GM18508 (cell line): ENCODE results near the gene WDFY2.
"Not testable (repeated sequence)": the region's sequence is repeated elsewhere in the genome, so short reads cannot be mapped to it uniquely, and the experiment has no call there.

Experiments used
- ATAC-seq: cut with Tn5 transposase; IDR thresholded peaks from one replicate; pipeline ENCODE4 v1.9.1; 2021; ENCODE audit warnings: moderate number of reproducible peaks; ENCODE audit not compliant: insufficient read depth, unreplicated experiment

WDFY2 gene, protein sequence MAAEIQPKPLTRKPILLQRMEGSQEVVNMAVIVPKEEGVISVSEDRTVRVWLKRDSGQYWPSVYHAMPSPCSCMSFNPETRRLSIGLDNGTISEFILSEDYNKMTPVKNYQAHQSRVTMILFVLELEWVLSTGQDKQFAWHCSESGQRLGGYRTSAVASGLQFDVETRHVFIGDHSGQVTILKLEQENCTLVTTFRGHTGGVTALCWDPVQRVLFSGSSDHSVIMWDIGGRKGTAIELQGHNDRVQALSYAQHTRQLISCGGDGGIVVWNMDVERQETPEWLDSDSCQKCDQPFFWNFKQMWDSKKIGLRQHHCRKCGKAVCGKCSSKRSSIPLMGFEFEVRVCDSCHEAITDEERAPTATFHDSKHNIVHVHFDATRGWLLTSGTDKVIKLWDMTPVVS

DNA sequence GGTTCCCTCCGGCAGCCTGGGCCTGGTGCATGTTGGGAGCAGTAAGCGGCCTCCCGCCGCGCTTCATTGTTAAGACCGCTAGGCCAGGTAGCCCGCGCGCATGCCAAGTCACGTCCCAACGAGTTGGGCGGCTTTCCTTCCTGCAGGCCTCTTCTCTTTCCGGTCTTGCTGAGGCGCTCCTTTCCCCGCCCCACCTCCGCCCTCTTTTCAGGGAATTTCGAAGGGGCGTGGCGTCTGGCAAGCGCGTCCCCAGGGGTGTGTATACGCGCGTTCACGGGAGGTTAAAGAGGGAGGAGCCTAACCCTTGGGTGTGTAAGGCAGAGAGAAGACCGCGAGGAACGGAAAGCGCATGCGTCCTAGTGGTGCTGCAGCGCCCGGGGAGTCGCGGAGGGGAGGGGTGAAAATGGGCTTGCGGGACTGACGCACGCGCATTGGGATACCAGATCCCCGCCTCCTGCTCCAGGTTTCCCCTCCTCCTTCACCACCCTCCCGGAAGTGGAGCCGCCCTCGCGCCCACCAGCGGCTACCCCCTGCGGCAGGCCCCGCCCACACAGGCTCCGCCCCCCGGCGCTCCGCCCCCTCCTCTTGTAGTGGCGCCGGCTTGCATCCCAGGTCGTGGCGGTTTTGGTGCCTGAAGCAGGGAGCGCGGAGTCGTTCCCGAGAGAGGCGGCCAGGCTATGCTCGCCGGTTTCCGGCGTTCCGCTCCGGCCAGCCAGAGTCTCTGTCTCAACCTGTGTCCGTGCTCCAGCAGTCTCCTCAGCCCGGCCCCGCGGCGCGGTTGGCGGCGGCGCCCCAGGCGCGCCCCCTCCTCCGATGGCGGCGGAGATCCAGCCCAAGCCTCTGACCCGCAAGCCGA lies at the start of gene WDFY2:
WDFY2 (plus strand) TSS at position 588 of the 856 bp plus-strand sequence; CDS start at position 814, 226 bp downstream.
- ATAC-seq: peak; percentile 49

DNA sequence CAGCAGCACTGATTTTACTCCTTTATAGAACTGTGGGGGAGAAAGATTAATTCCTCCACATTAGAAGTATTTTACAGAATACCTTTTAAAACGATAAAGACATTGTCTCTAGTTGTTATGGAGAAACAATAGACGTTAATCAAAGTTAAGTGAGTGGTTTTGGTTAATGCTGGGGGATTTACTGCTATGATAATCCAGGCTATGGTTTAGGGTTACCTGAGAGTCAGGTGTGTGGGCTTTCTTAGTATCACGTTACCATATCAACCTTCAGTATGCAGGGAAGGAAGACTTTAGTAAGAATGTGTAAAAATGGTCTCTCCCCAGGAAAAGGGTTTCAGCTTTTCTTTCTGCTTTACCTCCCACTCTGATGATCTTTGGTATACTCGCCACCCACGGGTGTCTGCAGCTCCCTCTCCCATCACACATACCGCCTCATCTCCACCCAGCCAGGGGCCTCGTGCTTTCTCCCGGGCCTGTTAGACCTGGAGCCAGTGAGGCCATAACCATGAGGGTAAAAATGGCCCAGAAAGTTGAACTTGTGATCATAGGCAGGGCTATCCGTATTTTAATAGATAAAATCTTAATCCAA lies 45.6 kb upstream of the WDFY2 start:
- ATAC-seq: no peak

DNA sequence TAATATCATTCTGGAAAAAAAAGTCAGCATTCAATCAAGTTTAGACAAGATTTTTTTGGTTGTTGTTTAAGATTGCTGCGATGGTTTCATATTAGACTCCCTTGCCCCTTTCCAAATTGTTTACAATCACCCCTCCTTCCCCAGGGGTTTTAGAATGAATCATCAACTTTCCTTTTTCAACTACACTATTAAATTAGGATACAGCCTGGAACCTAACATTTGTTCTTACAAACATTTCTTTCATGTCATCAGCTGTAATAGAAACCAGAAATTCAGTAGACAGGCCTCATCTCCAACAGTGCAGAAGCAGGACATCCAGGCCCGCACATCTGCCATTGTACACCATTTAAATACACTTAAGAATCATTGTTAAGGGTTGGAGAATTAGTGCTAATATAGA lies 44.4 kb upstream of the WDFY2 start:
- no peak for ATAC-seq

DNA sequence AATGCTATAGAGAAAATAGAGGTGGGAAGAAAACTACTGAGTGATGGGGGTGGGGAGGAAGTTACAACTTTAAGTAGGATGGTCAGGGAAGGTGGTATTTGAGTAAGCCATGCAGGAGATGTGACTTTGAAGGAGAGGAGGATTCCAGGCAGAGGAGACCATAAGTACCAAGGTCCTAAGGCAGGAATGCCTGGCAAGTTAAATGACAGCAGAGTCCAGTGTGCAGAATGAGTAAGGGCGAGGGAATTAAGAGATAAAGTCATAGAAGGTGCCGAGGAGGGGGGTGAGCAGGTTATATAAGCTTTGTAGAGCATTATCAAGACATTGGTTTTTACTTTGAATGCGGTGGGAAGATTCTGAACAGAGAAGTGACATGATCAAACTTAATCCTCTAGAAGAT lies 43.2 kb upstream of the WDFY2 start:
- no peak for ATAC-seq

DNA sequence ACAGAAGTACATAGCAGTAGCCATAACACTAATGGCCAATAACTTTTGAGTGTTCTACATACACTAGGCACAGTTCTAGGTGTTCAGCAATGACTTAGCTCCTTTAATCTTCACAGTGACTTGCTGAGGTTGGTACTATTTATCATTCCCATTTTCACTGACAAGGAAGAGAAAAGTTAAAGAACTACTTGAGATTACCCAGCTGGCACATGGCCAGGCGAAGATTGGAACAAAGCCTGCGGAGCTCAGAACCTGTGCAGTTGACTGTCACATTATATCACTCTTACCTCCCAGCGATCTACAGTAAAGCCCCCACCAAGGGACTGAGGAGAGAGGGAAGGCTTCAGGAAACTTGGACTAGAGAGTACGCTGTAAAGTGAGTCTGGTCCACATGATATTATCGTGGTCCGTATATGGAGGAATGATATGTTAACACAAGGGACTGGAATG lies 42.4 kb upstream of the WDFY2 start:
- ATAC-seq: no peak

DNA sequence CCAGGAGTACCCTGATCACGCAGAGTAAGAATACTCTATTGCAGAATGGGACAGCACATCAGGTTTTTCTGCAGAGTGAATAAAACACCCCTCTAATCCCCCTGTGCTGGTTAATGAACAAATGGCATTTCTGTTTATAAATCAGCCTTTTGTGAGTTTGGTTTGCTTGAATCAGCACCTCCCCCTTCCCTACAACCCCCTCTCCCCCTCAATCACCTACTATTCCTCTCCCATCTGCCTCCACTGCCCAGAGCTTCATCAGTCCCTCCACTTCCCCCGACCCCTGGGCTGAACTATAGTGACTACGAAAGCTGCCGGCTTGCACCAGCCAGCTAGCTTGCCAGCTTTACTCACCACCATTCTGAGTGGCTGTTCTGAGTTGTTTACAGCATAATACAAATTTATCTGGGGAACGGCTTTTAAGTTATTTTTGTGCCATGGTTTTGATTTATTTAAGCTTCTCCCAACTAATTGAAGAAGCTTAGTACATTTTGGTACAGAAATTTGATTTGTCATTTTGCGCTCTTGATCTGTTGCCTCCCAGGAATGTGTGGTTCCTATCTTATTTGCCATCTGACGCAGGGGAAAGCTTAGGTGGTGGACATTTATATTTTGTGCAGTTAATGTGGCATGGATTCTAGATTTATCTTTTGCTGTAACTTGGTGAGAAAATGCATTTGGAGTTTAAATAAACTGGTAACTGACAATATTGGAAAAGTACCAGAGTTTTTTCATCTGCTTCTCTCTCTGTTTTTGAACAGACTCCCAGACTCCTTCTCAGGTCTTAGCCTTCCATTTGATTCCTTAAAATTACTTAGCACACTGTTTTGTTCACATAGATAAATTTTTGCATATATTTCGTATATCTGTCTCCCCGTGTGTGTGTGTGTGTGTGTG lies 41.7 kb upstream of the WDFY2 start:
- no peak for ATAC-seq

DNA sequence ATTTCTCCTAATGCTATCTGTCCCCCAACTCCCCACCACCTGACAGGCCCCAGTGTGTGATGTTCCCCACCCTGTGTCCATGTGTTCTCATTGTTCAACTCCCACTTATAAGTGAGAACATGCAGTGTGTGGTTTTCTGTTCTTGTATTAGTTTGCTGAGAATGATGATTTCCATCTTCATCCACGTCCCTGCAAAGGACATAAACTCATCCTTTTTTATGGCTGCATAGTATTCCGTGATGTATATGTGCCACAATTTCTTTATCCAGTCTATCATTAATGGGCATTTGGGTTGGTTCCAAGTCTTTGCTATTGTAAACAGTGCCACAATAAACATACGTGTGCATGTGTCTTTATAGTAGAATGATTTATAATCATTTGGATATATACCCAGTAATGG lies 38.8 kb upstream of the WDFY2 start:
- not testable (repeated sequence) for ATAC-seq

DNA sequence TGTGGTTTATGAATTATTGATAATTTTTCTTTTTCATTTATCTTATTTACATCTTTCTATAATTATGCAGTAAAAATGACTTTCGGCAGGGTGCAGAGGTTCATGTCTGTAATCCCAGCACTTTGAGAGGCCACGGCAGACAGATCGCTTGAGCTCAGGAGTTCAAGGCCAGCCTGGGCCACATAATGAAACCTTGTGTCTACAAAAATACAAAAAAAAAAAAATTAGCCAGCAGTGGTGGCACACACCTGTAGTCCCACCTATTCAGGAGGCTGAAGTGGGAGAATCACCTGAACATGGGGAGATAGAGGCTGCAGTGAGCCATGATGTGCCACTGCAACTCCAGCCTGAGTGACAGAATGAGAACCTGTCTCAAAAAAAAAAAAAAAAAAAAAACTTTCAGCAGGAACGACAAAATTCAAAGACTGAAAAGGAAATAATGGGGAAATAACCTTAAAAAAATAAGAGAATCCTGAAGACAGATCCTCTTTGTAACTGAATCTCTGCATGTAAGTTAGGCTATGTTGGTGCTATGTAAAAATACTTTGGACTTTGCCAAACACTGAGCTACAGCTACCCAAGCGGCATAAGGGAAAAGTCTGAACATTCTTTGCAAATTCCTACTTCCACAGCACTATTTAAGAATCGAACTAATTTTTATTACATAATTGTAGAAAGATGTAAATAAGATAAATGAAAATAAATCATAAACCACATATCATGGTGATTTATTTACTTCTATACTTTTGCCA lies 36.7 kb upstream of the WDFY2 start:
- ATAC-seq: no peak

DNA sequence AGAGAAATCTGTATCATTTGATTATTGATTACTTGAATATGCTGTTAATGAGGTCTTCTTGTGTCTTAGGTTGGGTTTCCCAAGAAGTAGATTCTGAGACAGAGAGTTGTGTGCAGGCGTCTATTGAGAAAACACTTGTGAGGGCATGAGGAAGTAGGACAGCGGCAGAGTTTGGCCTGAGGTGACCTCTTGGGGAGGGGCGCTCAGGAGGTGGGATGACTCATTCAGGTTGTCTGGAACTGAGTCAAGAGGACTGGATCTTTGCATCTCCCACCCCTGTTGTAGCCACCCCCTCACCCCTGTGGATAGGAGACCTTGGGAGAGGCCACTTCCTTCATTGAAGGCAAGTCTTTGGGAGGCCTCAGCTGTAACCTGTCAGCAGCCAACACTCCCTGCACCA lies 35.2 kb upstream of the WDFY2 start:
- no peak for ATAC-seq

DNA sequence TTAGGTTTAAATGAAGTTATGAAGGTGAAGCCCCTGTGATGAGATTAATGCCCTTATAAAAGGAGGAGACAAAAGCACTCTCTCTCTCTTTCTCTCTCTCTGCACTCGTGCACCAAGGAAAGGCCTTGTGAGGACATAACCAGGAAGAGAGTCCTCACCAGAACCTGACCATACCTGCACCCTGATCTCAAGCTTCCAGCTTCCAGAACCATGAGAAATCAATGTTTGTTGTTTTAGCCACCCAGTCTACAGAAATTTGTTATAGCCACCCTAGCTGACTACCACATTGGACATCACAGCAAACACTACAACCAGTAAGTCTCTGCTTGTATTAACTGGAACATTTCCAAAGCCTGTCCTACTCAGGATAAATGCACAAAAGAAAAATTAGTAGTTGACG lies 34.7 kb upstream of the WDFY2 start:
- ATAC-seq: no peak

DNA sequence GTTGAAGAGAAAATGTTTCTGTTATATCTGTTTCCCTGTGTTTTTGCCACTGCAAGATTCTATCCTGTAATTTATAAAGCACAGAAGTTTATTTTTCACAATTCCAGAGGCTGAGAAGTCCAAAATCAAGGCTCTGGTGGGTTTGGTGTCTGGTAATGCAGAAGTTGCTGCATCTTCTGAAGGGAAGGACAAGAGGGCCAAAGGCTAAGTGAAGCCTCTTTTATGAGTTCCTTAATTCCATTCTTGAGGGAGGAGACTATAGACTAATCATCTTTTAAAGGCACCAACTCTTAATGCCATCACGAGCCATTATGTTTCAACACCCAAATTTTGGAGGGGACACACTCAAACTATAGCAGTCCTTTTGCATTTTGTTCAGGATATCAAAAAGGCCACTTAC lies 34.1 kb upstream of the WDFY2 start:
- no peak for ATAC-seq

DNA sequence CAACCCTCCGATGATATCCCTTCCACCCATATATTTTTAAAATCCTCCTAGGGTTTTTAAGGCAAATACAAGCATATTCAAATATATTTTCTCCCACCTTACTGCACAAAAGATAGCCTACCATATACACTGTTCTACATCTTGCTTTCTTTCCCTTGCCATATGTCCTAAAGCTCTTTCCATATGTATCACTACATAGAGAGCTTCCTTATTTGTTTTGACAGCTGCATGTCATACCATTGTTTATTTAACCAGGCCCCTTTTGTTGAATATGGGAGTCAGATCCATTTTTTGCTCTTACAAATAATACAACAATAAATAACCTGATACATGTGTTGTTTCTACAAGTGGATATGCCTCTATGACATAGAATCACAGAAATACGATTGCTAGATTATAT lies 32.8 kb upstream of the WDFY2 start:
- no peak for ATAC-seq

DNA sequence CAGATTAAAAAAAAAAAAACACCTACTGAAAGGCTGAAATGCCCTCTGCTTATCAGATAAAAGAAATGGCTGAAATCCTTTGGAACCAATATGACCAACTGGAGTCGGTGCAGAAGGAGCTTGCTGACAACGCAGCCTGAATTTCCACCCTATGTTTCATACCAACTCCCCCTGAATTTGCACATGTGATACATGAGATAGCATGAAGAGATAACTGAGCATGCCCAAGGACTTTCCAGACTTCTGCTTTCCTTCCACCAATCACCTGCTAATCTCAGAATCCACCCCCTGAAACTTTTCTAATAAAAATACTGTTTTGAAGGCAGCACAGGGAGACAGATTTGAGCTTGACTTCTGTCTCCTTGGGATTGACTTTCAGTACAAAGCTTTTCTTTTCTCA lies 32.2 kb upstream of the WDFY2 start:
- no peak for ATAC-seq

DNA sequence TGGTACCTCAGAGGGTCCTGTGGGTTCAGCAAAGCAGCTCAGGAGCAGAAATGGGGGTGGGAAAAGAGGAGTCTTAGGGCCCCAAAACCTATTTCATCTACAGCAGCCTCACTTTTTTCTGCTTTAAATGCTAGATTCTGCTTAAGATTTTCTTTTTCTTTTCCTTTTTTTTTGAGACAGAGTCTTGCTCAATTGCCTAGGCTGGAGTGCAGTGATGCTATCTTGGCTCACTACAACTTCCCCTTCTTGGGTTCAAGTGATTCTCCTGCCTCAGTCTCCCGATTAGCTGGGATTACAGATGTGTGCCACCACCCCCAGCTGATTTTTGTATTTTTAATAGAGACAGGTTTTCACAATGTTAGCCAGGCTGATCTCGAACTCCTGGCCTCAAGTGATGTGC lies 30.7 kb upstream of the WDFY2 start:
- no peak for ATAC-seq

DNA sequence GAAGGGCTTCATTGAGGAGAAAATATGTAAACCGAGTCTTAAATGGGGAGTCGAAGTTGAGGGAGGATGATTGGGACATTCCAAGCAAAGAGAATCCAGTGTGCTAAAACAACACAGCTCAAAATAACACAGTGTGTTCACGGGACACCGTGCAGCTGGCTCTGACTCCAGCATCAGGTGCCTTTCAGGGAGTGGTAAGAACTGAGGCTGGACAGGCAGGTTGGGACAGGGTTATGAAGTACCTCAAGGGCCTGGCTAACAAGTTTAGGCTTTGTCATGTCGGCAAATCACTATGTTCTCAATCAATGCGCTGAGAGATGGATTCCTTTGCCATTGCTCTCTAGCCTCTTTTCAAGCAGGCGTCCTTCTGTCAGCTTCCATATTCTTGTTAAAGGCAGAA lies 27.5 kb upstream of the WDFY2 start:
- no peak for ATAC-seq

DNA sequence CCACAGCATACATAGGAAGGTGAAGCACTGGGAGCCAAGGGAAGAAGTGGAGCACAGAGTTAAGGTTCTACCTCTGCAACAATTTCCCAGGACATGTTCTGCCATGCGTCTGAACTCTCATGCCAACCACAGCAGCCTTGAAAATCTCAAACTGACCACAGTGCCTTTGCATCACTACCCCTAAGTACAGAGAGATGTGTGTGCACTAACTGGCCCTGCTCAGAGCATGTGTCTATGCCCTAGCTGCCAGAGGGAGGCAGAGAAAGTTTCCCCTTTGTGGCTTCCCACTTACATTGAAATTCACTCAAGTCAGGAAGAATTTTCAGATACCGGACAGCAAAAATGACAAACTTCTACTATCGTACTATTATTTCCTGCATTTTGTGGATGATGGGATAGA lies 26.8 kb upstream of the WDFY2 start:
- ATAC-seq: no peak

DNA sequence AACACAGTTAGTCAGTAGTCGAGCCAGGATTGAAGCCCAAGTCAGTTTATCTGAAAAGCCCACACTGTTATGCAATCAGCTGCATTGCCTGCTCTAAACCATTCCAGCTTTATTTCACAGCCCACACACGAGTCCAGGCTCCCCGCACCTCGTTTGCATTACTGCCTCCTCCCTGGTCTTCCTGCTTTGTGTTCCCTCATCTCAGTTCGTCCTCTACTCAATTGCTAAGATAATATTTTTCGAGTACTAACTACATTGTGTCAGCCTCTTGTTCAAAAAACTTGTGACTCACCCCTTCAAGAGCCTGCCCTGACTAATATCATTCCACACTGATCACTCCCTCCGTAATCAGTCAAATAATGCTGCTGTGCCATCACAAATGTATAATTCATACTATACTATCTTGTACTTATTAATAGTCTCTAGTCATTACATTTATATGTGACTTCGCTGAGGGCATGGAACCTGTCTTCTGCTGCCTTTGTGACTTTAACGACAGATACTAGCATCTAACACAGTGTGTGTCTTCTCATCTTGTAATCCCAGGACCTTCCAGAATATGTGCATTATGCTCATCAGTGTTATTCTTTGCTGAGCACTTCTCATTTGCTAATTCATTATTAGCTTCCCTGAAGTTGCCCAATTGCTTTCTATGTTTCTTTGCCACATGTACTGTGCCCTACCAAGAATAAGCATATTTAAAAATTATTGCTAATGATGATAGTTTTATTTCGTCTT lies 26.2 kb upstream of the WDFY2 start:
- ATAC-seq: no peak

DNA sequence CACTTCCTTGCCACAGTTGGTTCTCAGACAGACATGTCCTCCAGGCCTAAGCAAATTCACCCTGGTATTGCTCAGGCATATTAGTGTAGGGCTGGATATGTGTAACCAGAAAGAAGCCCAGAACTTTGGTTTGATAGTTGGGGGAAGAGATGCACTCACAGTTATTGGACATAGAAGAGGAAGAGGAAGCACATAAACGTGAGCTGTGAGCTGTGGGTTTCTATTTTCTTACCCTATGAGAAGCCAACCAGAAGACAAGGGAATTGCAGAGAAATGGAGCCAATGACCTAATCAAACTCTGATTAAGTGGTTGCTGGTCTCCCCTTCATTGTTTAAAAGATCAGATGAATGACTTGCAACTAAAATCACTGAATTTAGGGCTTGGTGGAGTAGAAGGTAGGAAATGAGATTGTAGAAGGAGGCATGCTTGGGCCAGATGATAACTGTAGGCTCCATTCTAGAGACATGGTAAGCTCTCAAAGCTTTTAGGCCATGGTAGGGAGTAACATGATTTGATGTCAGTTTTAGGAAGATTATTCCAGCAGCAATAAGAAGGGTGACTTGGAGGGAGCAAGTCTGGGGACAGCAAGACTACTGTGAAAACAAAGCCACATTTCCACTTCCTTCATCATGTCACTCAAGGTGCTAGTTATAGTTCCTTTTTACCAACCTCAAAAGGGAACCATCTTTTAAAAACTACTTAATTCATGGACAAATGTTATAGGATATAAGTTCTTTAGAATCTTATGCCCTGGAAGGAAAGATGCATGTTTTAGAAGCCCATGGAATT lies 24.1 kb upstream of the WDFY2 start:
- ATAC-seq: no peak
